ENCODE results near the gene JAG1. TPM values are rescaled to one million over a fixed set of nuclear protein-coding genes. Genes with fewer than 3 reads are reported as not detected.

The JAG1 gene
- total RNA-seq, 1 donor = 46.7 TPM

DNA sequence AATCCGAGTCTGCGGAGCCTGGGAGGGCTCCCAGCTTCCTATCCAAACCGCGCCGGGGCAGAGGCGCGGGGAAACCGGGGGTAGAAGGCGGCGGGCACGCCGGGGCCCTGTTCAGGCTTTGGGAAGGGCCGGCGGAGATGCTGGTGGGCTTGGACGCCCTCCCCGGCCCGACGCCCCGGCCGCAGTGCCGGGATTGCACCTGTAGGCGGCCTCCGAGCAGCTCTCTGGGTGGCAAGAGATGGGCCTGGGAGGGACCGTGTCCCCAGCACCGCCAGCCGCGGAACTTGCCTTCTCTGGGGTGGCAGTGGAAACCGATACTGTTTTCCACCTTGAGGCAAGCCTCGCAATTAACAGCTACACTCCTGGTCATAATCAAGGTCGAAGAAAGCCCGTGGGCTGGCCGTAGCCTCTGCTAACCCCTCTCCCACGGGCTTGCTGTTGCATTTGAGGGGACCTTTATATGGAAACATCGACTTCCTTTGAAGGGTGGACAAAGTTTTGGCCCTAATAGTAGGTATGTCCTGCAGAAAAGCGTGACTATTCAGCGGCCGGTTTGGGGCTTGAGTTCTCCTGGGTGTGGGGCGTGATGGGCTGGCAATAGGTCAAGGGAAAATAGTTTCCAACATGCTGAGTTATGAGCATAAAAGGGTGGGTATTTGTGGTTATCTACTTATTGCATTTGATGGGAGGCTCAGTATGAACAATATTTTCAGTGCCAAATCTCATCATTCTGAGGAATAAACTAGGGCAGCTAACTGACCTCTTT lies 1.1 kb upstream of the JAG1 start:
- peak overlapping the region; percentile 76 for H3K4me3 ChIP-seq (ENCODE audit: low read depth, low read length)
- TF ChIP-seq, protein P1, sequence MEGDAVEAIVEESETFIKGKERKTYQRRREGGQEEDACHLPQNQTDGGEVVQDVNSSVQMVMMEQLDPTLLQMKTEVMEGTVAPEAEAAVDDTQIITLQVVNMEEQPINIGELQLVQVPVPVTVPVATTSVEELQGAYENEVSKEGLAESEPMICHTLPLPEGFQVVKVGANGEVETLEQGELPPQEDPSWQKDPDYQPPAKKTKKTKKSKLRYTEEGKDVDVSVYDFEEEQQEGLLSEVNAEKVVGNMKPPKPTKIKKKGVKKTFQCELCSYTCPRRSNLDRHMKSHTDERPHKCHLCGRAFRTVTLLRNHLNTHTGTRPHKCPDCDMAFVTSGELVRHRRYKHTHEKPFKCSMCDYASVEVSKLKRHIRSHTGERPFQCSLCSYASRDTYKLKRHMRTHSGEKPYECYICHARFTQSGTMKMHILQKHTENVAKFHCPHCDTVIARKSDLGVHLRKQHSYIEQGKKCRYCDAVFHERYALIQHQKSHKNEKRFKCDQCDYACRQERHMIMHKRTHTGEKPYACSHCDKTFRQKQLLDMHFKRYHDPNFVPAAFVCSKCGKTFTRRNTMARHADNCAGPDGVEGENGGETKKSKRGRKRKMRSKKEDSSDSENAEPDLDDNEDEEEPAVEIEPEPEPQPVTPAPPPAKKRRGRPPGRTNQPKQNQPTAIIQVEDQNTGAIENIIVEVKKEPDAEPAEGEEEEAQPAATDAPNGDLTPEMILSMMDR (IDR thresholded peaks at IDR 0.05; ENCODE audit: insufficient read depth, low read length) = peak; percentile 88
- DNase-seq (ENCODE audit: low read depth) = peak; percentile 74

DNA sequence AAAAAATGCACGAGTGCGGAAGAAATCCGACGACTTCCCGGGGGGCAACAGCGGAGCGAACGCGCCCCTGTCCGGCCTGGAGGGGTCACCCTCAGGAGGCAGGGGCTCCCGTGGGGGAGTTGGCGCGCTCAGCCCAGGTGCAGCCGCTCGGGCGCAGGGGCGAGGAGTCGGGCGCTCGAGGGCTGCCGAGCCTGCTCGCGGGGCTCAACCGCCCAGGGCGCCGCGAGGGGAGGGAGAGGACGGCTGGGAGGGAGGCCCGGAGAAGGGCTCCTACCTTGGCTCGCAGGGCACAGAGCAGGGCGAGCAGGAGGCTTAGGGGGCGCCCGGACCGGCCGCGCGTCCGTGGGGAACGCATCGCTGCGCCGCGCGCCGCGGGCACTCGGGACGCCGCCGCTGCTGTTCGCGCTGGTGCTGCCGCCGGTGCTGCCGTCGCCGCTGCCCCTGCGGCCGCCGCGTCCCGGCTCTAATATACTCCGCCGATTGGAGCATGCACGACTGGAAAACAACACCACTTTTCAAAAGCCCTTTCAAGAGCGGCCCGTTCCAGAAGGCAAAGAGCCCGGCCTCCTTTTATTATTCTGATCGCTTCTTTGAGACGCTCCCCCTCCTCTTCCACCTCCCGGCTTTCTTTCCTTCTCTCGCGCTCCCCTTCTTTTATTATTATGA lies 490 bp downstream of the JAG1 start:
- peak overlapping the region; percentile 76 for H3K4me3 ChIP-seq (ENCODE audit: low read depth, low read length)
- TF ChIP-seq, protein P1 (IDR thresholded peaks at IDR 0.05; ENCODE audit: insufficient read depth, low read length) = no peak
- DNase-seq (ENCODE audit: low read depth) = no peak

DNA sequence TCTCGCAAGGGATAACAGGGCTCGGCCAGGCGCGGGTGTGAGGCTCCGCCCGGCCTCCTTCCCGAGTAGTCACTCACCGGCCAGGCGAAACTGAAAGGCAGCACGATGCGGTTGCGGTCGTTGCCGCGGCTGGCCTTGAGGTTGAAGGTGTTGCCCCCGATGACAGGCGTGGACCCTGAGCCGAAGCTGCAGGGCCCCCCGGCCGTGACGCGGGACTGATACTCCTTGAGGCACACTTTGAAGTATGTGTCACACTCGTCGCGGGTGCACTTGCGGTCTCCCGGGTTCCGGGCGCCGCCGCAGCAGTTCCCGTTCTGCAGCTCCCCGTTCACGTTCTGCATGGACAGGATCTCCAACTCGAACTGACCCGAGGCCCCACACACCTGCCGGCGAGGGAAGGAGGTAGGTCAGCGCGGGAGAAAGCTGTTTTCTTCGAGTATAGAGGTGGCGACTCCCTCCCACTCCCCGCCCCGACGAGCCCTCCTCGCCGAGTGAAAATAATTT lies 1.1 kb downstream of the JAG1 start:
- peak; percentile 62 for DNase-seq (ENCODE audit: low read depth)
- TF ChIP-seq, protein P1 (IDR thresholded peaks at IDR 0.05; ENCODE audit: insufficient read depth, low read length) = no peak

DNA sequence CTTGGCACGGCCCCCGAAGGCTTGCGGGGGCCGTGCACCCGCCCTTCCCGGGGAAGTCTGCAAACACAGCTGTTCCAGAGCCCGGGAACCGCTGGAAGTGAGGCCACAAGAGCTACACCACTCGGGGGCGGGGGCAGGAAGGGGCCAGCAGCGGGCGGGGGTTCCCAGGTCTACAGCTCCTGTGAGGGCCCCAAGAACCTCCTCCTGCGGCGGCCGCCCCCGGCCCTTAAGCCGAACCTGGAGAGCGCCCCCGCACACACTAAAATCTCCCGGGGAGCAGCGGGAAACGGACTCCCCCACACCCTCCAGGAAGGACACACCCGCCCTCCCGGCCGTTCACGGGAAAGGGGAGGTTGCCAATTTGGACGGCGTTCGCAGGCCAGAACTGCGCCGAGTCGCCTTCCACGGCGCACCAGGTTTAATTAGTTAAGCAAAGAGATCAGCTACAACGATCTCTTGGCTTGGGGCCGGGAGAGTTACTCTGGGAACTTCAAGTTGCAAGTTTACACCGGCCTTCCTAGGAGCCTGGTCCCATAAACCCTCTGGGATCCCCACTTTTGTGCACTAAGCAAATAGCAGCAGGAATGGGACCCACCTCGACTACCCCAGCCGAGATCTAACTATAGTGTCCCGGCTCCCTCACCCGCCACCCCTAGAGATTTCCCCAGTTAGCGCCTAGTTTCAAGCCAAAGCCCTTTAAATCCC lies 1.7 kb downstream of the JAG1 start:
- peak; percentile 73 for DNase-seq (ENCODE audit: low read depth)
- H3K4me3 ChIP-seq (ENCODE audit: low read depth, low read length) = peak overlapping the region; percentile 76
- TF ChIP-seq, protein P1 (IDR thresholded peaks at IDR 0.05; ENCODE audit: insufficient read depth, low read length) = no peak

More for the DNA sequence above, 1.1 kb downstream of the JAG1 start:
- H3K4me3 ChIP-seq (ENCODE audit: low read depth, low read length) = peak overlapping the region; percentile 76

DNA sequence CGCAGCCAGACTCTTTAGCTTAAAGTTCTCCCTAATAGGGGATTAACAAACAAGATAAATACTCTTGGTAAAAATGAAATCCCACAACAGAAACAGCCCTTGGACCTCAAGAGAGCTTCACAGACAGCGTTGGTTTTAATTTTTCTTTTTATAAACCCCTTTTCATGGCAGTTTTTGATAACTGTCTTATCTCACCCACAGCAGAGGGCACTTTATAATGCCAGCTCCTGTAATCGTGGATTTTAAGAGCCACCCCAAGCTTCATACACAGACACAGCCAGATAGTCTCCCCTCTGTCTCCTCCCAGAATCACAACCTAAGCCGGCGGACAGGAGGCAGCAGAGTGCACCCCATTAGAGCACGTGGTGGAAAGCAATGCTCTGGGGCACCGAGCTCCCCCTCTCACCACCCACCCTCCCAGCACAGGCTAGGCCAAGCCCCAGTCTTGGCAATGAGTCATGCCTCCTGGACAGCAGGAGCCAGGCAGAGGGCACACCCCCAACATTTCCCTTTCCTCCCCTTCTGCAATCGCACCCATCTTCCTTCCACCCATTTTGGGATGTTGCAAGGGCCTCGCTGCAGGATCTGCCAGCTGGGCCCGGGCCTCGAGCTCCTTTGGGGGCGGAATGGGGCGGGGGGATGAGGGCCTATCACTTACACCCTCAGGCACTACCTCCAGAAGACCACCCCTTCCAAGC lies 2.4 kb downstream of the JAG1 start:
- H3K4me3 ChIP-seq (ENCODE audit: low read depth, low read length) = peak overlapping the region; percentile 76
- peak; percentile 96 for DNase-seq (ENCODE audit: low read depth)
- TF ChIP-seq, protein P1 (IDR thresholded peaks at IDR 0.05; ENCODE audit: insufficient read depth, low read length) = peak; percentile 80

Measured in fibroblast of the aortic adventitia (primary cell).